Sigmoid colon (tissue), 4 donors: ENCODE measurements around the gene EEFSEC.

Experiments used
- EP300 ChIP-seq, 4 donors: sonication (generic); formaldehyde crosslinking; IDR thresholded peaks; one replicate each; pipeline ENCODE4 v1.6.1; 2017; ENCODE audit warnings: antibody characterized with exemption in 4 of 4
- POLR2A ChIP-seq, 2 donors: fragments of 450-650 bp; IDR thresholded peaks; one replicate each; pipeline ENCODE4 v1.6.1; 2016; ENCODE audit warnings: antibody characterized with exemption in 2 of 2, mild to moderate bottlenecking in 2 of 2, moderate library complexity in 2 of 2
- TF ChIP-seq, protein P1 (sequence below), 4 experiments: fragments of 450-650 bp in 3 of 4; fragments of 200-600 bp in 1 of 4; IDR thresholded peaks; one replicate each; pipeline ENCODE4 v1.5.1; 2016 to 2019; ENCODE audit warnings: antibody characterized with exemption in 4 of 4, mild to moderate bottlenecking in 3 of 4, moderate library complexity in 2 of 4

DNA sequence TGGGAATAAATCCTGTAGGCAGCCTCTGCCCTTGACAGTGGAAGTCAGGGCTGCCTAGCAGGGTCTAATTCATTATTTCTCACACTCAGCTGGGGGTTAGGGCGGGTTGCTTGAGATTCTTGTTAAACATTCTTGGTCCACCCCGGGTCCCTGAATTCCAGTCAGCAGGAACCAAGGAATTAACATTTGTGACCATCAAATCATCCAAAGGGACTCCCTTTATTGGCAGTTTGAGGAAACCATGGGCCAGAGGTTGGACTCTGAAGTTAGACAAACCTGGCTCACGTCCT, 122.8 kb downstream of the EEFSEC start:
- TF ChIP-seq POLR2A (IDR thresholded peaks at IDR 0.05) = no peak
- TF ChIP-seq, protein P1, sequence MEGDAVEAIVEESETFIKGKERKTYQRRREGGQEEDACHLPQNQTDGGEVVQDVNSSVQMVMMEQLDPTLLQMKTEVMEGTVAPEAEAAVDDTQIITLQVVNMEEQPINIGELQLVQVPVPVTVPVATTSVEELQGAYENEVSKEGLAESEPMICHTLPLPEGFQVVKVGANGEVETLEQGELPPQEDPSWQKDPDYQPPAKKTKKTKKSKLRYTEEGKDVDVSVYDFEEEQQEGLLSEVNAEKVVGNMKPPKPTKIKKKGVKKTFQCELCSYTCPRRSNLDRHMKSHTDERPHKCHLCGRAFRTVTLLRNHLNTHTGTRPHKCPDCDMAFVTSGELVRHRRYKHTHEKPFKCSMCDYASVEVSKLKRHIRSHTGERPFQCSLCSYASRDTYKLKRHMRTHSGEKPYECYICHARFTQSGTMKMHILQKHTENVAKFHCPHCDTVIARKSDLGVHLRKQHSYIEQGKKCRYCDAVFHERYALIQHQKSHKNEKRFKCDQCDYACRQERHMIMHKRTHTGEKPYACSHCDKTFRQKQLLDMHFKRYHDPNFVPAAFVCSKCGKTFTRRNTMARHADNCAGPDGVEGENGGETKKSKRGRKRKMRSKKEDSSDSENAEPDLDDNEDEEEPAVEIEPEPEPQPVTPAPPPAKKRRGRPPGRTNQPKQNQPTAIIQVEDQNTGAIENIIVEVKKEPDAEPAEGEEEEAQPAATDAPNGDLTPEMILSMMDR (IDR thresholded peaks at IDR 0.05) = no peak
- TF ChIP-seq EP300 (IDR thresholded peaks at IDR 0.05) = no peak
